MM.1S (cell line): ENCODE results near the gene FBXO38.

Experiments used
- DNase-seq: peaks from one replicate; pipeline ENCODE4 v3.0.0-alpha.2; 2015
- H2AFZ ChIP-seq: fragments of 300-600 bp; sonication (generic); 2 replicates; pipeline ENCODE4 v1.6.0; 2016; ENCODE audit warnings: antibody characterized with exemption, low read length
- H3F3A ChIP-seq: fragments of 300-600 bp; sonication (generic); 2 replicates; pipeline ENCODE4 v1.6.1; 2016; ENCODE audit warnings: mild to moderate bottlenecking, antibody characterized with exemption, low read length, moderate library complexity, mixed read lengths; ENCODE audit not compliant: insufficient read depth
- H3K27ac ChIP-seq: fragments of 300-600 bp; sonication (generic); 2 replicates; pipeline ENCODE4 v1.5.1; 2016; ENCODE audit warnings: mild to moderate bottlenecking, low read length
- H3K27me3 ChIP-seq: fragments of 300-600 bp; sonication (generic); replicated peaks from 2 replicates; pipeline ENCODE4 v1.6.0; 2016; ENCODE audit warnings: low read length; ENCODE audit not compliant: insufficient read depth
- H3K36me3 ChIP-seq: fragments of 300-600 bp; sonication (generic); replicated peaks from 2 replicates; pipeline ENCODE4 v1.6.1; 2016; ENCODE audit warnings: mild to moderate bottlenecking, low read length, mixed read lengths; ENCODE audit not compliant: insufficient read depth
- H3K4me1 ChIP-seq: fragments of 300-600 bp; sonication (generic); 2 replicates; pipeline ENCODE4 v1.6.1; 2016; ENCODE audit warnings: low read length, mixed read lengths
- H3K4me2 ChIP-seq: fragments of 300-600 bp; sonication (generic); 2 replicates; pipeline ENCODE4 v1.6.0; 2016; ENCODE audit warnings: low read depth, low read length
- H3K4me3 ChIP-seq: fragments of 300-600 bp; sonication (generic); 2 replicates; pipeline ENCODE4 v1.5.1; 2016; ENCODE audit warnings: low read length, mixed read lengths
- H3K79me2 ChIP-seq: fragments of 300-600 bp; sonication (generic); 2 replicates; pipeline ENCODE4 v1.6.1; 2016; ENCODE audit warnings: mixed run types, low read length, mixed read lengths
- H3K9ac ChIP-seq: fragments of 300-600 bp; sonication (generic); 2 replicates; pipeline ENCODE4 v1.6.1; 2016; ENCODE audit warnings: low read length, mixed read lengths
- H3K9me2 ChIP-seq: fragments of 300-600 bp; sonication (generic); replicated peaks from 2 replicates; pipeline ENCODE4 v1.6.1; 2016; ENCODE audit warnings: mild to moderate bottlenecking, low read length, mixed read lengths; ENCODE audit not compliant: insufficient read depth
- H3K9me3 ChIP-seq: fragments of 300-600 bp; sonication (generic); replicated peaks from 2 replicates; pipeline ENCODE4 v1.6.1; 2016; ENCODE audit warnings: mild to moderate bottlenecking, low read length, mixed read lengths; ENCODE audit not compliant: insufficient read depth
- H4K20me1 ChIP-seq: fragments of 300-600 bp; sonication (generic); 2 replicates; pipeline ENCODE4 v1.6.1; 2016; ENCODE audit warnings: mild to moderate bottlenecking, low read length, moderate library complexity, mixed read lengths; ENCODE audit not compliant: insufficient read depth
- EZH2 ChIP-seq: fragments of 300-600 bp; sonication (generic); optimal IDR thresholded peaks from 2 replicates; pipeline ENCODE3; 2017; ENCODE audit warnings: low read depth, mild to moderate bottlenecking, antibody characterized with exemption, low read length, mixed read lengths
- EZH2phosphoT487 ChIP-seq: fragments of 300-600 bp; sonication (generic); IDR thresholded peaks from 2 replicates; pipeline ENCODE4 v1.6.1; 2018; ENCODE audit warnings: antibody characterized with exemption, low read length
- TF ChIP-seq, protein P1 (sequence below): fragments of 300-600 bp; sonication (generic); IDR thresholded peaks from 2 replicates; pipeline ENCODE4 v1.5.1; 2016; ENCODE audit warnings: antibody characterized with exemption, low read length, mixed read lengths

FBXO38 gene

DNA sequence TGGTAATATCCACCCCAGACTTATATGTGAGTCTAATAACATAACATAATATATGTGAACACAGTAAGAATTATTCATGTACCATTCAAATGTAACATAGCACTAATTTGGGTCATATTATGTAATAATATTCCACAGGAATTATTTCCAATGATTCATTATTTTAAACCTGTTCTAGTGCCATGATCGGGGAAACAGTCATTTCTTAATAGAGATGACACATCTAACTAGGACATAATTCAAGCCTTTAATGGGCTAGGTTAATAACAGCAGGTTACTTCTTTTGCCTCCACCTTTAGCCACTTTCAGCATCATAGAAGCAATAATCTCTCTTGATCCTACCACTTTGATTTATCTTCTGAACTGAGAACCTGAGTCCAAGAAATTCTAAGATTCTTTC is 36.1 kb upstream of the FBXO38 start:
- Histone ChIP-seq H3K79me2 (no peaks in the 10 kb centered on the region), H3K9ac (no peak overlapping the region), H3K9me2 (no peaks in the 10 kb centered on the region), H4K20me1 (no peaks in the 10 kb centered on the region), H3K27me3 (no peaks in the 10 kb centered on the region), H3K4me1 (no peaks in the 10 kb centered on the region), H3K27ac (no peak overlapping the region), H3K4me2 (no peak overlapping the region), H3K4me3 (no peak overlapping the region), H3F3A (no peaks in the 10 kb centered on the region), H3K9me3 (no peaks in the 10 kb centered on the region), H2AFZ (no peak overlapping the region), H3K36me3 (no peaks in the 10 kb centered on the region)
- TF ChIP-seq EZH2: no peak
- no peak for DNase-seq

DNA sequence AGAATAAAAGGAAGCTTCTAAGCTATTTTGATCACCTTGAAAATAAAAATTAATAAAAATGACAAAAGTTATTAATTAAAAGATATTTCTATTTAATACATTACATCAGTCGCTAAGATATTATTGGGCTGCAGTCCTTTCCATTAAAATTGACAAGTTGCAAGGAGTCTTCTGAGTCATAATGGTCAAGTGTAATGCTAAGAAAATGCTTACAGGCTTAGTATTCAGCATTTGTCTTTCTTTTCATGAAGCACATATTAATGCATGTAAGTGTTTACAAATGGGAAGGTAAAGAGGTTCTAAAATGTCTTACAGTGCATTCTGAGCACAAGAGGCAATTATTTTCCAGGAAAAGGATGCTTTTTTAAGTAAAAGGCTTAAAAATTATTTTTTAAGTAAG is 31.1 kb upstream of the FBXO38 start:
- TF ChIP-seq, protein P1, sequence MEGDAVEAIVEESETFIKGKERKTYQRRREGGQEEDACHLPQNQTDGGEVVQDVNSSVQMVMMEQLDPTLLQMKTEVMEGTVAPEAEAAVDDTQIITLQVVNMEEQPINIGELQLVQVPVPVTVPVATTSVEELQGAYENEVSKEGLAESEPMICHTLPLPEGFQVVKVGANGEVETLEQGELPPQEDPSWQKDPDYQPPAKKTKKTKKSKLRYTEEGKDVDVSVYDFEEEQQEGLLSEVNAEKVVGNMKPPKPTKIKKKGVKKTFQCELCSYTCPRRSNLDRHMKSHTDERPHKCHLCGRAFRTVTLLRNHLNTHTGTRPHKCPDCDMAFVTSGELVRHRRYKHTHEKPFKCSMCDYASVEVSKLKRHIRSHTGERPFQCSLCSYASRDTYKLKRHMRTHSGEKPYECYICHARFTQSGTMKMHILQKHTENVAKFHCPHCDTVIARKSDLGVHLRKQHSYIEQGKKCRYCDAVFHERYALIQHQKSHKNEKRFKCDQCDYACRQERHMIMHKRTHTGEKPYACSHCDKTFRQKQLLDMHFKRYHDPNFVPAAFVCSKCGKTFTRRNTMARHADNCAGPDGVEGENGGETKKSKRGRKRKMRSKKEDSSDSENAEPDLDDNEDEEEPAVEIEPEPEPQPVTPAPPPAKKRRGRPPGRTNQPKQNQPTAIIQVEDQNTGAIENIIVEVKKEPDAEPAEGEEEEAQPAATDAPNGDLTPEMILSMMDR: no peak
- no peak for TF ChIP-seq EZH2
- TF ChIP-seq EZH2phosphoT487: no peak
- no peaks in the 10 kb centered on the region for H3K9me2 ChIP-seq
- no peaks in the 10 kb centered on the region for H3F3A ChIP-seq
- H3K4me2 ChIP-seq: no peak overlapping the region
- no peaks in the 10 kb centered on the region for H3K36me3 ChIP-seq
- H4K20me1 ChIP-seq: no peaks in the 10 kb centered on the region
- H3K27ac ChIP-seq: no peak overlapping the region
- no peak overlapping the region for H3K4me3 ChIP-seq
- no peaks in the 10 kb centered on the region for H3K79me2 ChIP-seq
- no peaks in the 10 kb centered on the region for H3K27me3 ChIP-seq
- no peak for DNase-seq
- H2AFZ ChIP-seq: no peak overlapping the region
- H3K9me3 ChIP-seq: no peaks in the 10 kb centered on the region
- H3K4me1 ChIP-seq: peaks cover 8% of the 10 kb centered on the region; the same call in 1 of the 2 replicates
- no peak overlapping the region for H3K9ac ChIP-seq

DNA sequence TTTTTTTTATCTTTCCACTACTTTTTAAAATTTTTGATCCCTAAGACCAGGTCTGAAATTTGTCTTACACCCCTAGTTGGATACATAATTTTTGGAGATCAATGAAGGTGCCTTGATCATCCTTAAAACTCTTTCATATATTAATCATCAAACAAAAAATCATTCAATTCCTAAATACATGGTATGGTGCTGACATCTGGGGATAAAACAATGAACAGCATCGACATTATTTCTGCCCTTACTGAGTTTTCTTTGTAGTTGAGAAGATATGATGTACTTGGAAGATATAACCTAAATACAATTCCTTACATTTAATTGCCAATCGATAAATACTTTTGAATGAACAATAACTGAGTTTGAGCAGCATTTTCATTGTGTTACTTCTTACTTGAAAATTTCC is 30.1 kb upstream of the FBXO38 start:
- Histone ChIP-seq H2AFZ (no peak overlapping the region), H3K9ac (no peak overlapping the region), H3K27ac (no peak overlapping the region), H3F3A (no peaks in the 10 kb centered on the region), H3K9me3 (no peaks in the 10 kb centered on the region), H3K4me2 (no peak overlapping the region), H3K4me1 (peaks cover 8% of the 10 kb centered on the region; the same call in 1 of the 2 replicates), H3K36me3 (no peaks in the 10 kb centered on the region), H3K27me3 (no peaks in the 10 kb centered on the region), H3K4me3 (no peak overlapping the region), H3K9me2 (no peaks in the 10 kb centered on the region), H4K20me1 (no peaks in the 10 kb centered on the region), H3K79me2 (no peaks in the 10 kb centered on the region)
- no peak for DNase-seq
- TF ChIP-seq EZH2 (no peak), EZH2phosphoT487 (no peak)
- TF ChIP-seq, protein P1: no peak

DNA sequence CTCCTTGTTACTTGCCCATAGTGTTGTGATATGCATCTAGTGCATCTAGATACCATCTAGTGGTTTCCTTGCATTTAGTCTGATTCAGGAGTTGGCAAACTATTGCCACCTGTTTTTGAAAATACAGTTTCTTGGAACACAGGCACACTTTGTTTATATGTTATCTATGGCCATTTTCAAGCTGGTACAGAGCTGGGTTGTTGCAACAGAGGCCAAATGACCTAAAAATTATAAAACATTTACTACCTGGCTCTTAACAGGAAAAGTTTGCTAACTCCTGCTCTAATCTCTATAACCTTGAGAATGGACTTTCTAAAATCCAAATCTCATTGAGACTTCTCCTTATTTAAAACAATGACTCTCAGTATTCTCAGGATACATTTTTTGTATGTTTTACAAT is 19.4 kb upstream of the FBXO38 start:
- H3F3A ChIP-seq: no peaks in the 10 kb centered on the region
- H3K4me1 ChIP-seq: no peaks in the 10 kb centered on the region
- H2AFZ ChIP-seq: no peak overlapping the region
- H3K4me2 ChIP-seq: no peak overlapping the region
- H3K9ac ChIP-seq: no peak overlapping the region
- no peak overlapping the region for H3K4me3 ChIP-seq
- no peak overlapping the region for H3K27ac ChIP-seq
- no peaks in the 10 kb centered on the region for H3K9me2 ChIP-seq
- TF ChIP-seq EZH2phosphoT487 (no peak), EZH2 (no peak)
- TF ChIP-seq, protein P1: no peak
- H3K9me3 ChIP-seq: no peaks in the 10 kb centered on the region
- no peaks in the 10 kb centered on the region for H3K79me2 ChIP-seq
- no peak for DNase-seq
- no peaks in the 10 kb centered on the region for H3K36me3 ChIP-seq
- H3K27me3 ChIP-seq: no peaks in the 10 kb centered on the region
- H4K20me1 ChIP-seq: no peaks in the 10 kb centered on the region
